ENCODE results near the gene OTOGL. TPM values are rescaled to one million over a fixed set of nuclear protein-coding genes. Genes with fewer than 3 reads are reported as not detected.

Gene OTOGL
- total and polyA plus RNA-seq, 12 donors, result 0.04 to 0.52 (median 0.13) TPM; not detected in 1

GRCh38 chr12:80129895-80130530, 30.7 kb downstream of the OTOGL start:
- H3K36me3 ChIP-seq (replicated peaks in 1 of 2), result no peaks in the 10 kb centered on the region
- no peak overlapping the region for H3K4me3 ChIP-seq
- H3K4me1 ChIP-seq (replicated peaks in 1 of 2), result no peaks in the 10 kb centered on the region
- DNase-seq, result no peak
- intact Hi-C loops (cut with DNase I), result no loop called here
- TF ChIP-seq CTCF (IDR thresholded peaks at IDR 0.05), result no peak
- TF ChIP-seq POLR2A (IDR thresholded peaks at IDR 0.05), result no peak
- H3K27me3 ChIP-seq, result no peaks in the 10 kb centered on the region
- H3K27ac ChIP-seq, result no peak overlapping the region
- H3K9me3 ChIP-seq (replicated peaks in 1 of 3), result no peaks in the 10 kb centered on the region

- TF ChIP-seq CTCF (IDR thresholded peaks at IDR 0.05) (no peak), POLR2A (IDR thresholded peaks at IDR 0.05) (no peak)
- 87 to 94% (median 91%) methylated on average over 3 of the region's 3 CpGs for WGBS, 4 donors
- no peaks in the 10 kb centered on the region for H3K27me3 ChIP-seq
- H3K9me3 ChIP-seq (replicated peaks in 1 of 3), result no peaks in the 10 kb centered on the region
- no peak overlapping the region for H3K4me3 ChIP-seq
- no peak for DNase-seq
- H3K4me1 ChIP-seq (replicated peaks in 1 of 2), result no peaks in the 10 kb centered on the region
- H3K27ac ChIP-seq, result no peak overlapping the region
- intact Hi-C loops (cut with DNase I), result no loop called here
- no peaks in the 10 kb centered on the region for H3K36me3 ChIP-seq (replicated peaks in 1 of 2)
Measured at GRCh38 chr12:80135624-80136023, 36.3 kb downstream of the OTOGL start.

- H3K27ac ChIP-seq, result no peak overlapping the region
- H3K4me1 ChIP-seq (replicated peaks in 1 of 2), result no peaks in the 10 kb centered on the region
- H3K36me3 ChIP-seq (replicated peaks in 1 of 2), result no peaks in the 10 kb centered on the region
- no peaks in the 10 kb centered on the region for H3K9me3 ChIP-seq (replicated peaks in 1 of 3)
- H3K27me3 ChIP-seq, result no peaks in the 10 kb centered on the region
- intact Hi-C loops (cut with DNase I), result no loop called here
- TF ChIP-seq POLR2A (IDR thresholded peaks at IDR 0.05) (no peak), CTCF (IDR thresholded peaks at IDR 0.05) (no peak)
- DNase-seq, result no peak
- WGBS, 4 donors, result 60 to 83% (median 75%) methylated on average over 4 of the region's 4 CpGs
- H3K4me3 ChIP-seq, result no peak overlapping the region
Measured at GRCh38 chr12:80140005-80140404, 40.7 kb downstream of the OTOGL start.

GRCh38 chr12:80142640-80143039, 43.3 kb downstream of the OTOGL start:
- H3K9me3 ChIP-seq (replicated peaks in 1 of 3), result no peaks in the 10 kb centered on the region
- H3K4me3 ChIP-seq, result no peak overlapping the region
- intact Hi-C loops (cut with DNase I), result no loop called here
- H3K27ac ChIP-seq, result no peak overlapping the region
- TF ChIP-seq CTCF (IDR thresholded peaks at IDR 0.05), result no peak
- no peak for TF ChIP-seq POLR2A (IDR thresholded peaks at IDR 0.05)
- no peaks in the 10 kb centered on the region for H3K27me3 ChIP-seq
- no peaks in the 10 kb centered on the region for H3K4me1 ChIP-seq (replicated peaks in 1 of 2)
- WGBS, 4 donors, result 39 to 65% (median 49%) methylated on average over 2 of the region's 2 CpGs
- H3K36me3 ChIP-seq (replicated peaks in 1 of 2), result no peaks in the 10 kb centered on the region
- no peak for DNase-seq

Data from adrenal gland (tissue), 12 donors.